Glomerular endothelial cell (primary cell): ENCODE results near the gene C1orf185. TPM values are rescaled to one million over a fixed set of nuclear protein-coding genes. Genes with fewer than 3 reads are reported as not detected.
A peak's percentile ranks its signal among the peaks of the same experiment; 100 is the strongest.
"Not testable (repeated sequence)": the region's sequence is repeated elsewhere in the genome, so short reads cannot be mapped to it uniquely, and the experiment has no call there.

ENCODE experiments used
- DNase-seq: peaks from one replicate; pipeline ENCODE4 v3.0.0-alpha.2; 2011; ENCODE audit warnings: low read depth, low spot score; ENCODE audit errors: extremely low read depth
- total RNA-seq: library from RNA; depleted of rRNA; stranded (reverse); fragments of >200 nt; gene quantifications from 2 replicates; pipeline ENCODE4 v1.2.3, GENCODE V29; 2015

The C1orf185 gene
- total RNA-seq, 1 donor from 2014 or later: not detected

DNA sequence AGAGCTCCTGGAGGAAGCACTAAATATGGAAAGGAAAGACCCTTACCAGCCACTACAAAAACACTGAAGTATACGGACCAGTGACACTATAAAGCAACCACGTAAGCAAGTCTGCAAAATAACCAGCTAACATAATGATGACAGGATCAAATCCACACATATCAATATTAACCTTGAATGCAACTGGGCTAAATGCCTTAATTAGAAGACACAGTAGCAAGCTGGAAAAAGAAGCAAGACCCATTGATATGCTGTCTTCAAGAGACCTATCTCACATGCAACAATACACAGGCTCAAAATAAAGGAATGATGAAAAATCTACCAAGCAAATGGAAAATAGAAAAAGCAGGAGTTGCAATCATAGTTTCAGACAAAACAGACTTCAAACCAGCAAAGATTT lies 31.0 kb downstream of the C1orf185 start:
- no peak for DNase-seq

DNA sequence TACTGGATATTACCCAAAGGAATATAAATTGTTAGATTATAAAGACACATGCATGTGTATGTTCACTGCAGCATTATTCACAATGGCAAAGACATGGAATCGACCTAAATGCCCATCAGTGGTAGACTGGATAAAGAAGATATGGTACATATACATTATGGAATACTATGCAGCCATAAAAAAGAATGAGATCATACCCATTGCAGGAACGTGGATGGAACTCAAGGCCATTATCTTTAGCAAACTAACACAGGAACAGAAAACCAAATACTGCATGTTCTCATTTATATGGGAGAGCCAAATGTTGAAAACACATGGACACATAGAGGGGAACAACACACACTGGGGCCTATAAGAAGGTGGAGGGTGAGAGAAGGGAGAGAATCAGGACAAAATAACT lies 35.7 kb downstream of the C1orf185 start:
- not testable (repeated sequence) for DNase-seq

DNA sequence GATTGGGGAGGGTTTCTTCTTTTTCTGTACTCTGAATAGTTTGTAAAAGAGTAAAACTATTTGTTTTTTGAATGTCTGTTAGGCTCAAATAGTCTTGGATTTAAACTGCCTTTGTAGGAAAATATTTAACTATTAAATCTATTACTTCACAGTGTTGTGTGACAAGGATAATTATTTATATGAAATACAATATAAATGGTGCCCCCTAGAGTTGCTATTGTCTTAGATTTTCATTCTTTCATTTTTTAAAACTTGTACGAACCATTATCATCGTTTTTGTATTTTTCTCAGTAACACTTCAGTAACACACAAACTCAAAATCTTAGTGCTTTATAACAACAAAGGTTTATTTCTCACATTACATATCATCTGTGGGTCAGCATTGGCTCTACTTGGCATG lies 37.4 kb downstream of the C1orf185 start:
- no peak for DNase-seq

DNA sequence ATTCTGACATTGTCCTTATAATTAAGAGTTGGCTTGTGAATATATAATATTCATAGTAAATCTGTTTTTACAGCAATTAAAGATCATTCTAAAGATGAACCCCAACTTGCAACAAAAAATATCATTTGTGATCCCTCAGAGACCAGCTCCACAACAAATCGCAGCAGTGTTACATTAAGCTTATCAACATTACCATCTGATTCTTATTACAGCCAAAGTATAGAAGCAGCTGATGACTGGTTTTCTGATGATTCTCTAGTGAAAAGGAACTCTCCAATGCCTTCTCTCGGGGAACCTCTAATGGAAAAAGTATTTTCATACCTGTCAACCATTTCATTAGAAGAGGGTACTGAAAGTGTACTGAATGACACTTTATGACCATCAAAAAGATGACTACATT lies 45.4 kb downstream of the C1orf185 start:
- no peak for DNase-seq

DNA sequence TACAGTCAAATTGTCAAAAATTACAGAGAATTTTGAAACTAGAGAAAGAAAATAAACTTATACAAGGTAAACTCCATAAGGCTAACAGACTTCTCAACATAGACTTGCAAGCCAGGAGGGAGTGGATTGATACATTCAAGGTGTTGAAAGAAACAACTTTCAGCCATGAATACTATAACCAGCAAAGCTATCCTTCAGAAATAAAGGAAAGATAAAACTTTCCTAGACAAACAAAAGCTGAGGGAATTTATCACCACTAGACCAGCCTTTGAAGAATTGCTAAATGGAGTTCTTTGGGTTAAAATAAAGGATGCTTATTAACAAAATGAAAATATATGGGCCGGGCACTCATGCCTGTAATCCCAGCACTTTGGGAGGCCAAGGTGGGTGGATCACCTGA lies 52.7 kb downstream of the C1orf185 start:
- no peak for DNase-seq

DNA sequence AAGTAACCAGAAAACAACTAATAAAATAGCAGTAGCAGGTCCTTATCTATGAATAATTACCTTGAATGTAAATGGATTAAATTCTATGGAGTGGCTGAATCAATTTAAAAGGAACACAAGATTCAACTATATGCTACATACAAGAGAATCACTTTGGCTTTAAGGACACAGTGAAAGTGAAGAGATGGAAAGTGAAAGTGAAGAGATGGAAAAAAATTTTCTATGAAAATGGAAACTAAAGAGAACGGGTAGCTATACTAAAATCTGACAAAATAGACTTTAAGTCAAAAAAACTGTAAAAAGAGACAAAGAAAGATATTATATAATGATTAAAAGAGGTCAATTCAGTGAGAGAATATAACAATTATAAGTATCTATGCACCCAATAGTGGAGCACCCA lies 54.7 kb downstream of the C1orf185 start:
- DNase-seq: no peak

DNA sequence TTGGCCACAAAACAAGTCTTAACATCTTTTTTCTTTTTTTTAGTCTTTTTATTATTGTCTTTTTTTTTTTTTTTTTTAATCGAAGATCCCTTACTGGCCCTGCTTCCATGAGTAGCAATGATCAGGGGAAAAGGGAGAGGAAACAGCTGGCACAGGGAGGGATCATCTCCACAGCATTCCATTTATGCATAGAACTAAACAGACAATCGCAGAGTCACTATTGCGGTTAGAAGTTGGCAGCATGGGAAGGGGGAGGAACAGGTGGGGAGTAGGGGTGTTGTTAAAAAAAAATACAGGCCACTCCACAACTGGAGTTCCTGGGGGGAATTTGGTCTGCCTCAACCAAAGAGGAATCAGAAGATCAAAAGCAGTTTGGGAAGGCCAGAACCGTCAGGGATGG lies 55.4 kb downstream of the C1orf185 start:
- no peak for DNase-seq

DNA sequence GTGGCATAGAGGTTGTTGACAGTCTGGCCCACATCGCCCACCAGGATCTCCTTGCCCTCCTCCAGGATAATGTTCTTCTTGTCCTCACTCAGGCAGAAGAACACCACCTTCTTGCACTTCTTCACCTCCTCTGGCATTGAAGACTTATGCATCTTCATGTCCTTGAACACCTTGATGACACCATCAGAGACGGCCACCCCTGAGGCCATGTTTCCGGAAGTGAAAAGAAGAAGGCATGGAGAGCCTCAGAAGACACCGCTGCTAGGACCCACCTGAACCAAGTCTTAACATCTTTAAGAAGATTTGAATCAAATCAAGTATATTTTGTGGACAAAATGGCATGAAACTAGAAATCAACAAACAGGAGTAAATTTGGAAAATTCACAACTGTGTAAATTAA lies 56.2 kb downstream of the C1orf185 start:
- no peak for DNase-seq

DNA sequence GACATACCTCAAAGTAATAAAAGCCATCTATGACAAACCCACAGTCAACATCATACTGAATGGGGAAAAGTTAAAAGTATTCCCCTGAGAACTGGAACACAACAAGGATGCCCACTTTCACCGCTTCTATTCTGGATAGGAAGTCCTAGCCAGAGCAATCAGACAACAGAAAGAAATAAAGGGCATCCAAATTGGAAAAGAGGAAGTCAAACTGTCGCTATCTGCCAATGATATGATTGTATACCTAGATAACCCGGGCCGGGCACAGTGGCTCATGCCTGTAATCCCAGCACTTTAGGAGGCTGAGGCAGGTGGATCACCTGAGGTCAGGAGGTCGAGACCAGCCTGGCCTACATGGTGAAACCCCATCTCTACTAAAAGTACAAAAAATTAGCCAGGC lies 60.5 kb downstream of the C1orf185 start:
- not testable (repeated sequence) for DNase-seq

DNA sequence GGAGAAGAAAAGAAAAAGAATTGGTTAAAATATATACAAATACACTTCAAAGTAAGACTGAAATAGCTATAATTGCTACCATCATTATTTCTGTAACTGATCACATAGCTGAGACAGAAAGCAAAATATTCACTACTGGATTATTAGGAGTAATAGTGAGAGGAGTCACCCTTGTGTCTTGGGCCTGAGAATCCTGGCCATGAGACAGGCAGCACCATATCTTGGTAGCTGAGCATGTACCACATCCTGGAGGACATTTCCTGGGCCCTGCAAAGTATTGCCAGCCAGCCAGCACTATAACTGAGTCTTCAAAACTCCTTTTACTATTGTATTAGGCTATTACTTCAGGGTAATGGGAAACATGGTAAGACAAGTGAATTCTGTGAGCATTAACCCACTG lies 63.5 kb downstream of the C1orf185 start:
- no peak for DNase-seq

DNA sequence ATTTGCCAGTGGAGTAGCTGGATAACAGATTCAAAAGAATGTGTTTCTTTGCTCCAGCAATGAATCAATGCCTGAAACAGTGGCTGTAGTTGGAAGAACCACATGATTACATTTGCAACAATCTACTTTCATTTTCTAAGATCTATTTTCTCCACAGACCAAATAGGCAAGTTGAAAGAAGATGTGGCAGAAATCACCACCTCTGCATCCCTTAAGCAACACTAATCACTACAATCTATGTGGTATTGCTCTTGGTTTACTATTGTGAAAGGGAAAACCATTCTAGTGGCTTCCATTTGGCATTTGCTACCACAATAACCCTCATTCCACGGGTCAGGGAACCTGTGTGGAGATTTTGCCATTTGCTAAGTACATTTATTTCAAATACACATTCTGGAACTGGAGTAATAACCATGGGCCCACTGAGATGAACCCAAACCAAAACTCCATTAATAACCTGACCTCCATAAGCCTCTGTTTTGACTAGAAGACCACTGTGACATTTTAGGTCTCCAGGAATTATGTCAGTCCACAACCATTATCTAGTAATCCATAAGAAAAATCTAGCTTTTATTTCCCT lies 66.3 kb downstream of the C1orf185 start:
- no peak for DNase-seq

DNA sequence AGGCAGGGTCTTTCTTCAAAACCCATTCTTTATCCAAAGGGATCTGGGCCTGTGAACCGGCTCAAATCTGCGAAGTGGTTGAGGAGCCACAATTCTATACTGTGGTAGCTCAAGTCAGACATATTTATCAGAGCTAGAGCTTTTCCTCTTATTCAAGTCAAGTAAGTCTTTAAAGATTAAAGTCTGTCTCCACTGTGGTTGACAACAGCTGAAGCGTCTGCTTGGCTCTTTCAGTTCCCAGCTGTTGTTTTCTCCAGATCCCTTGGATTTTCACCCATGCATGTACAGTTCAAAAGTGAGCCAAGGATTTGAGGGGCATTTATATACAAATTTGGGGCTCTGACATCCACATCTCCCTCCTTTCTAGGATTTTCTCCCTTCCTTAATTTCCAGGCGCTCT lies 66.9 kb downstream of the C1orf185 start:
- no peak for DNase-seq

DNA sequence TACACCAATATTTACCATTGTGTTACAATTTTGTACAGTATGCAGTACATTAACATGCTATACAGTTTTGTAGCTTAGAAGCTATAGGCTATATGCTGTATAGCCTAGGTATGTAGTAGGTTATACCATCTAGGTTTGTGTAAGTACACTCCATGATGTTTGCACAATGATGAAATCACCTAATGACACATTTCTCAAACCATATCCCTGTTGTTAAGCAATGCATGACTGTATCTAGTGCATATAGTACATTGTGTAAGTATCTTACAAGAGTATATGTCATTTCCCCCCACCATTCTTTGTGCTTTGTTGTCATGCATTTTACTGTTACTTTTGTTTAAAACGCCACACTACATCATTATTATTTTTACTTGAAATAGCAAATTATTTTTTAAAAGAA lies 68.3 kb downstream of the C1orf185 start:
- no peak for DNase-seq

DNA sequence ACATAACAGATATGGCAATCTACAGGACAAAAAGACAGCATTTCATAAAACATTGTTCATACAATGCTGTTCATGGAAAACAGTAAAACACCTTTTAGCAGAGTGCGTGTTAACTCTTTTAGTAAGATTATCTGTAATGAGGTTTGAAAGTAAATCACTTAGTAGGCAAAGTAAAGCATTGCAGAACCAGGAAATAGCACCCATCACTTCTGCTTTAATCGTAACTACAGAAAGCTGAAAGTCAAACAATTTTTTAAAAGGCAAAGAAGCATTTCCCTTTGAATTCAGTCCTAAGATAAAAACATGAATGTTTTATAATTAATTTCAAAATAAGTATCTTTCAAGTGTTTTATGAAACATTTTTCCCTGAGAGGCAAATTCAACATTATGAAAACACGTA lies 70.8 kb downstream of the C1orf185 start:
- no peak for DNase-seq

DNA sequence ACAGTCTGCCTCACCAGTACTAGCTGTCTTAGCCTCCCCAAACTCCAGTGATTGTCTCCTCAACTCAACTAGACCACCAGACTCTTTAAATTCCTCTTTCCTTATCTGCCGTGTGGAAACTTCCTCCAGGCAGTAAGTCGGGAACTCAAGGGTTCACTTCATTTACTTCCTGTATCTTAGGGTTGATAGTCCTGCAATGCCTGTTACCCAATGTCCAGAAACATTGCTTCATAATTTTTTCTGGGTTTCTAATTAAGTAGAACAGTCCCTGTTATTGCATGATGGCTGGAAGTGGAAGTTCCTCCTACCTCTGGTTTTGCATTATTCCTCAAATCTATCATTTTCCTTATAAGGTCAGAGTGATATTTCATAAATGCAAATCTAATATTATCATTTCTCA lies 73.2 kb downstream of the C1orf185 start:
- DNase-seq: no peak

DNA sequence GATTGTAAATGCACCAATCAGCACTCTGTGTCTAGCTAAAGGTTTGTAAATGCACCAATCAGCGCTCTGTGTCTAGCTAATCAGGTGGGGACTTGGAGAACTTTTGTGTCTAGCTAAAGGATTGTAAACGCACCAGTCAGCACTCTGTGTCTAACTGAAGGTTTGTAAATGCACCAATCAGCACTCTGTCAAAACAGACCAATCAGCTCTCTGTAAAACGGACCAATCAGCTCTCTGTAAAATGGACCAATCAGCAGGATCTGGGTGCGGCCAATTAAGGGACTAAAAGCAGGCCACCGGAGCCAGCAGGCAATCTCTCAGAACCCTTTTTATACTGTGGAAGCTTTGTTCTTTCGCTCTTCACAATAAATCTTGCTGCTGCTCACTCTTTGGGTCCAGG lies 76.0 kb downstream of the C1orf185 start:
- DNase-seq: not testable (repeated sequence)

DNA sequence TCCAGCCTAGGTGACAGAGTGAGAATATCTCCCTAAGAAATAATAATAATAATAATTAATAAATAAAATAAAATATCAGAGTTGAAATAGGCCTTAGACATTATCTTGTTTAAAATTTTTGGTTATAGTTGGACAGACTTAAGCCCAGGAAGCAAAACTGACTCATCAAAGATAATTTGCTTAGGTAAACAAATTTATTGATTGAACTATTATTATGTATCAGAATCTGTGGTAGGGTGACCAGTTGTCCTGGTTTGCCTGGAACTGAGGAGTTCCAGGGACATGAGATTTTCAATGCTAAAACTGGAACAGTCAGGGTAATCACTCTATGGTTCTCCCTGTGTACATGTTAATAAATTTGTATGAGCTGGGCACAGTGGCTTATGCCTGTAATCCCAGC lies 86.2 kb downstream of the C1orf185 start:
- no peak for DNase-seq

DNA sequence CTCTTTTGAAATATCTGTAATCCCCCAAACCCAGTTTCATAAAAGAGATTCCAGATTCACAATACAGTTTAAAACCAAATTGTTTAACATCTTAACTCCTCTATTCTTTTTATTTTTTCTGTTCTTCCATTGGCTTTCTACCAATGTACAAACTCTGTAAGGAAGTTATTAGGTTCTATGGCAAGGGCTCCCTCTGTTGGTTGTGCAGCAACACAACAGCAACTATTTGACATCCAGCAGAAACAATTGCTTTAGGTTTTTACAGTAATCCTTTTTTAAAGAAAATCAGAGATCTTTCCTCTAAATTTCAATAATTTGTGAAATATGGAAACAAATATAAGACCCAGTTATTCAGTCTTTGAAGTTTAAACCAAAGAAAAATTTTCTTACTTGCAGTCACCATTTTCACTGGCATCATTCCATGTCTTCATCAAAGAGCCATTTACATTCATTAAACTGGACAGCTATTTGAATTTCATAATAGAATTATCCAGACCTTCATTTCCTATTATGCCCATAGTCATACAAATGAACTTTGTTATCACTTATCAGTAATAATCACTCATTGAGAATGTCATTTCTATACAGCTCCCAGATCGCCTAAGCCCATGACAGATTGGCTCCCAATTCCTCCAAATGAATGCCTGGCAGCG lies 87.5 kb downstream of the C1orf185 start:
- DNase-seq: peak; percentile 23

DNA sequence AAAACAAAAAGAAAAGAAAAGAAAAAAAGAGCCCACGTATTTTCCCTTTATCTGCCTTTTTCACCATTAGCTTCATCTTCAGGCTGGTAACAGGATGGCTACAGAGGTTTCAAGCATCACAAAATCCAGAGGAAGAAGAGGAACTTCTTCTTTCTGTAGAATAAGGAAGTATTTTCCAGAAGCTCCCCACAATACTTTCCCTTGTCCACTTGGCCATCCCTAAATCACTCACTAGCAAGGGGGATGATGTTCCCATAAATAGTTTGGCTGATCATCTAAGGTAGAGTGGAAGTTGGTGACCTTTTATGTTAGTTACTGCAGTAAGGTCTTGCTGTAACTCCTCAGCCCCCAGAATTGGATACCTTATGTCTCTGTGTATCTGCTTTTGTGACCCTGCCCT lies 88.9 kb downstream of the C1orf185 start:
- DNase-seq: no peak

DNA sequence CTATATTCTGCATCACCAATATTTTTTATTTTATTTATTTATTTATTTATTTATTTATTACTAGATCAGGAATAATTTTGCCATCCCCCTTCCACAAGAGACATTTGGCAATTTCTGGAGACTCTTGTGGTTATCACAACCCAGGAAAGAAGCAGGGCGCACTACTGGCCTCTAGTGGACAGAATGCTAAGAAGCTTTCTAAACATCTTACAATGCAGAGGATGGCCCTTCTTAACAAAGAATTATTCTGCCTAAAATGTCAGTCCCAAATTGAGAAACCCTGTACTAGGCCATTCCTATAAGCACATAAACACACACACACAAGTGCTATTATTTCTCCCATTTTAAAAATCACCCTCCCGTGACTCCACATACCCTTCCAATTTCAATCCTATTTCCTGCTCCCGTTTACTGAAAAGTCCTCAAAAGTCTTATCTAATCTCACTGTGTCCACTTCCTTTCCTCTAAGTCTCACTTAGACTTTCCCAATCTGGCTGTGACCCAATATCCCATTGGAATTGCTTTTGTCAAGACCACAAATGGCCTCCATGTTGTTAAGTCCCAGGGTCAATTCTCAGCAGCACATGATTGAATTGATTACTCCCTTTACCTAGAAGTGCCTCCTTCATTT lies 90.3 kb downstream of the C1orf185 start:
- peak; percentile 68 for DNase-seq

DNA sequence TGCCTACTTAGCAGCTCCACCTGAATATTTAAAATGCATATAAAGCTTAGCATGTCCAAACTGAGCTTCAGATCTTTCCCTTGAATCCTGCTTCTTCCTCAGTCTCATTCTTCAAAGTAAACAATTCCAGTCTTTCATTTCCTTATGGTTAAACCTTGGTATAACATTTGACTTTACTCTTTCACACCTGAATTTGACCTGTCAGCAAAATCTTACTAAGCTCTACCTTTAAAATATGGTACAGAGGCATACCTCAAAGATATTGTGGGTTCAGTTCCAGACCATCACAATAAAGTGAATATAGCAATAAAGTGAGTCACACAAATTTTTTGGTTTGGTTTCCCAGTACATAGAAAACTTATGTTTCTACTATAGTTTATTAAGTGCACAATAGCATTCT lies 91.5 kb downstream of the C1orf185 start:
- DNase-seq: no peak
